Chondrocyte (in vitro differentiated cells): ENCODE results near the gene IVL. TPM values are rescaled to one million over a fixed set of nuclear protein-coding genes. Genes with fewer than 3 reads are reported as not detected.

Experiments
- DNase-seq: peaks from one replicate; pipeline ENCODE4 v3.0.0; 2021; ENCODE audit warnings: mixed read lengths, low spot score
- H3K27ac Mint-ChIP-seq: one replicate; pipeline ENCODE4 v1.8.0; 2021; ENCODE audit warnings: mild to moderate bottlenecking, moderate library complexity, mixed read lengths; ENCODE audit not compliant: unreplicated experiment
- H3K27me3 Mint-ChIP-seq: 2 replicates; pipeline ENCODE4 v1.8.0; 2021; ENCODE audit warnings: low read depth, mixed read lengths
- H3K36me3 Mint-ChIP-seq: 2 replicates; pipeline ENCODE4 v1.8.0; 2021; ENCODE audit warnings: low read depth, mixed read lengths
- H3K4me1 Mint-ChIP-seq: 2 replicates; pipeline ENCODE4 v1.8.0; 2021; ENCODE audit warnings: low read depth, mild to moderate bottlenecking, mixed read lengths
- H3K4me3 Mint-ChIP-seq: one replicate; pipeline ENCODE4 v1.8.0; 2021; ENCODE audit warnings: mild to moderate bottlenecking, moderate library complexity, mixed read lengths; ENCODE audit not compliant: unreplicated experiment
- H3K9me3 Mint-ChIP-seq: 2 replicates; pipeline ENCODE4 v1.8.0; 2021; ENCODE audit warnings: low read depth, mixed read lengths
- total RNA-seq: library from RNA; stranded (reverse); gene quantifications from 3 replicates; pipeline ENCODE4 v1.2.1, GENCODE V29; 2021
- TF ChIP-seq, protein P1 (sequence below): fragments of 200-600 bp; sonication (generic); IDR thresholded peaks from 2 replicates; pipeline ENCODE4 v1.5.0; 2021; ENCODE audit warnings: antibody characterized with exemption, mild to moderate bottlenecking, moderate library complexity

The IVL gene
- total RNA-seq, 1 donor from 2014 or later = not detected

DNA sequence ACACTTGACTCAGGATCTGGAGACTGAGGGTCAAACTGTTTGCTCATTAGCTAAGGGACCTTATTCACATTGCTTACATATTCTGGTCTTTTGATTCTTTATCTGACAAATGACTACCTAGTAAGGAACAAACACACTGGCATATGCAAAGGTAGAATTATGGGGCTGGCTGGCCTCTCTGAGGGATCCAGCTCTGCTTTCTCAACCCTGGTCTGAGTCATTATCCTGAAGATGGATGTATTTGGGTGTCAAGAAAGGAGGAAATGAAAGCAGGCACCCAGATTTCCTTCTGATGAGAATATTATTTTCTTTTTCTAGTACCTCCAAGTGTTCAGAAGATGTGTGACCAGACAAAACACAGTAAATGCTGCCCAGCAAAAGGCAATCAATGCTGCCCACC, 24.3 kb upstream of the IVL start:
- H3K4me3 Mint-ChIP-seq = no peak overlapping the region
- no peaks in the 10 kb centered on the region for H3K9me3 Mint-ChIP-seq
- DNase-seq = no peak
- no peaks in the 10 kb centered on the region for H3K27me3 Mint-ChIP-seq
- H3K4me1 Mint-ChIP-seq = peaks cover 4% of the 10 kb centered on the region
- TF ChIP-seq, protein P1, sequence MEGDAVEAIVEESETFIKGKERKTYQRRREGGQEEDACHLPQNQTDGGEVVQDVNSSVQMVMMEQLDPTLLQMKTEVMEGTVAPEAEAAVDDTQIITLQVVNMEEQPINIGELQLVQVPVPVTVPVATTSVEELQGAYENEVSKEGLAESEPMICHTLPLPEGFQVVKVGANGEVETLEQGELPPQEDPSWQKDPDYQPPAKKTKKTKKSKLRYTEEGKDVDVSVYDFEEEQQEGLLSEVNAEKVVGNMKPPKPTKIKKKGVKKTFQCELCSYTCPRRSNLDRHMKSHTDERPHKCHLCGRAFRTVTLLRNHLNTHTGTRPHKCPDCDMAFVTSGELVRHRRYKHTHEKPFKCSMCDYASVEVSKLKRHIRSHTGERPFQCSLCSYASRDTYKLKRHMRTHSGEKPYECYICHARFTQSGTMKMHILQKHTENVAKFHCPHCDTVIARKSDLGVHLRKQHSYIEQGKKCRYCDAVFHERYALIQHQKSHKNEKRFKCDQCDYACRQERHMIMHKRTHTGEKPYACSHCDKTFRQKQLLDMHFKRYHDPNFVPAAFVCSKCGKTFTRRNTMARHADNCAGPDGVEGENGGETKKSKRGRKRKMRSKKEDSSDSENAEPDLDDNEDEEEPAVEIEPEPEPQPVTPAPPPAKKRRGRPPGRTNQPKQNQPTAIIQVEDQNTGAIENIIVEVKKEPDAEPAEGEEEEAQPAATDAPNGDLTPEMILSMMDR = no peak
- no peaks in the 10 kb centered on the region for H3K36me3 Mint-ChIP-seq
- H3K27ac Mint-ChIP-seq = no peak overlapping the region

DNA sequence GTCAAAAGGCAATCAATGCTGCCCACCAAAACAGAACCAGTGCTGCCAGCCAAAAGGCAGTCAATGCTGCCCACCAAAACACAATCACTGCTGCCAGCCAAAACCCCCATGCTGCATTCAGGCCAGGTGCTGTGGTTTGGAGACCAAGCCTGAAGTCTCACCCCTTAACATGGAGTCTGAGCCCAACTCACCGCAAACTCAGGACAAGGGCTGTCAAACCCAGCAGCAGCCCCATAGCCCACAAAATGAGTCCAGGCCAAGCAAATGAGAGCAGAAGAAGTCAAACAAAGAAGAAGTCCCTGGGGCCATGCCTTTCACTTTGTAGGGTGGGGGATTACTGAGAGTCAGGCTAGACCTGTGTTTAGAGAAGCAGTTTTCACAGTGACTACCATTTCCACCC, 23.8 kb upstream of the IVL start:
- Mint-ChIP-seq H3K27ac (no peak overlapping the region), H3K4me3 (no peak overlapping the region), H3K9me3 (no peaks in the 10 kb centered on the region), H3K4me1 (peaks cover 4% of the 10 kb centered on the region), H3K27me3 (no peaks in the 10 kb centered on the region), H3K36me3 (no peaks in the 10 kb centered on the region)
- no peak for DNase-seq
- TF ChIP-seq, protein P1 = no peak

DNA sequence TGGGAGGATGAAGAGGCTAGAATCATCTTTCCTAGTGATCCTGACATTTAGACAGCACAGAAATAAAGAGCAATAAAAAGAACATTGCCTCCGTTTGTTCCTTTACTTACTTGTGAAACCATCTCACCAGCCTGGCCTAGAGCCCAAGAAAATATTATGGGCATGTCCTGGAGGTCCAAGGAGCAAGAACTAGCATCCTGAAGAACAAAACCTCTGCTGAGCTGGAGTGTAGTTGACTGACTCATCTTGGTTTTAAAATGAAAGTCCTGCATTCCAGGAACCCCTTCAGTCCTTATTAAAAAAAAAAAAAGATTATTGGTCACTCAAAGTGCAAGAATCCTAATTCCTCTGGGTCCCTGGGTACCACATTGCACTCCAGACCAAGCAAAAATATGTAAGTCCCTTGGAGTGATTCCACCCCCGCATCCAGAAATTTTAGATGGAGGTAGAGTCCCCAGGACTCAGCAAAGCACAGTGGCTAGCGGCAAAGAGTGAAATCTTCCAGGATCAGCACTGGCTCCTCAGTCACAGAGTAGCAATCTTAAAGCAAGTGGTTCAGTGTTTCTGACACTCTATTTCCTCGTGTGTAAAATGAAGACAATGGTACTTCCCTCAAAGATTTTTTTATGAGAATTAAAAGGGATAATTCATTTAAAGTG, 23.3 kb upstream of the IVL start:
- Mint-ChIP-seq H3K36me3 (no peaks in the 10 kb centered on the region), H3K27ac (no peak overlapping the region), H3K4me1 (peaks cover 4% of the 10 kb centered on the region), H3K9me3 (peaks cover 2% of the 10 kb centered on the region), H3K27me3 (no peaks in the 10 kb centered on the region), H3K4me3 (no peak overlapping the region)
- no peak for DNase-seq
- TF ChIP-seq, protein P1 = no peak

DNA sequence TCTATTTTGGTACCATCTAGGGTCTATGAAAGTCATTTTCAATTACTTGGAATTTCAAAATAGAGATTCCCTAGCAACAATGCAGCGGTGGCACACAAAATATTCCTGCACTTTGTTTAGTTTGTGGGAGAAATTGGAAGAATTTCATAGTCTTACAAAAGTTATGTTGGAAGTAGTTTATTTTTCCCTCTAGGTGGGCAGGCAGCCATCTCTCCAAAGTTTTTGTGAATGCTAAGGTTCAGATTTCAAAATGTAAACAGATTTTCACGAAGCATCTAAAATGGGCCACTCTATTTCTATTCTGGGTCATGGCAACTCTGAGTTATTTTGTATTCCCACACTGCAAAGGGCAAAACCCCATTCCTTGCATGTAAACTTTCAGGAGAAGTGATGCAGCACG, 22.3 kb upstream of the IVL start:
- DNase-seq = no peak
- no peak overlapping the region for H3K27ac Mint-ChIP-seq
- peaks cover 4% of the 10 kb centered on the region for H3K9me3 Mint-ChIP-seq
- no peaks in the 10 kb centered on the region for H3K27me3 Mint-ChIP-seq
- H3K4me3 Mint-ChIP-seq = no peak overlapping the region
- TF ChIP-seq, protein P1 = no peak
- peaks cover 4% of the 10 kb centered on the region for H3K4me1 Mint-ChIP-seq
- H3K36me3 Mint-ChIP-seq = no peaks in the 10 kb centered on the region

- no peak overlapping the region for H3K4me3 Mint-ChIP-seq
- H3K36me3 Mint-ChIP-seq = no peaks in the 10 kb centered on the region
- no peak for DNase-seq
- TF ChIP-seq, protein P1 = no peak
- H3K27me3 Mint-ChIP-seq = no peaks in the 10 kb centered on the region
- peaks cover 4% of the 10 kb centered on the region for H3K4me1 Mint-ChIP-seq
- no peak overlapping the region for H3K27ac Mint-ChIP-seq
- H3K9me3 Mint-ChIP-seq = peaks cover 4% of the 10 kb centered on the region
These were observed 21.5 kb upstream of the IVL start for GRCh38 chr1:152886758-152887409.
